Endothelial cell (in vitro differentiated cells): Measurements from ENCODE around the gene PTPN5. TPM values are rescaled to one million over a fixed set of nuclear protein-coding genes. Genes with fewer than 3 reads are reported as not detected.
A peak's percentile ranks its signal among the peaks of the same experiment; 100 is the strongest.

Experiments used
- DNase-seq: peaks from one replicate; pipeline ENCODE4 v3.0.0; 2021; ENCODE audit warnings: low spot score
- H3K27ac Mint-ChIP-seq: one replicate; pipeline ENCODE4 v1.8.0; 2021; ENCODE audit warnings: mixed read lengths, inconsistent platforms; ENCODE audit not compliant: unreplicated experiment
- H3K27me3 Mint-ChIP-seq: one replicate; pipeline ENCODE4 v1.8.0; 2021; ENCODE audit warnings: mild to moderate bottlenecking, moderate library complexity, mixed read lengths, inconsistent platforms; ENCODE audit not compliant: unreplicated experiment
- H3K36me3 Mint-ChIP-seq: one replicate; pipeline ENCODE4 v1.8.0; 2021; ENCODE audit warnings: mild to moderate bottlenecking, low read depth, mixed read lengths, inconsistent platforms; ENCODE audit not compliant: unreplicated experiment
- H3K4me1 Mint-ChIP-seq: one replicate; pipeline ENCODE4 v1.8.0; 2021; ENCODE audit warnings: mild to moderate bottlenecking, mixed read lengths, inconsistent platforms; ENCODE audit not compliant: unreplicated experiment
- H3K4me3 Mint-ChIP-seq: one replicate; pipeline ENCODE4 v1.8.0; 2021; ENCODE audit warnings: mild to moderate bottlenecking, mixed read lengths, inconsistent platforms; ENCODE audit not compliant: unreplicated experiment
- H3K9me3 Mint-ChIP-seq: one replicate; pipeline ENCODE4 v1.8.0; 2021; ENCODE audit warnings: mixed read lengths, inconsistent platforms; ENCODE audit not compliant: unreplicated experiment
- CTCF ChIP-seq: fragments of 200-600 bp; sonication (generic); IDR thresholded peaks from one replicate; pipeline ENCODE4 v1.5.0; 2021; ENCODE audit warnings: antibody characterized with exemption; ENCODE audit not compliant: unreplicated experiment
- total RNA-seq: library from RNA; stranded (reverse); fragmentation: NEBNext Ultra II Directional; extraction: Animal tissue kit (Norgen Biotek cat#: 25700); gene quantifications from one replicate; pipeline ENCODE4 v1.2.1, GENCODE V29; 2021; ENCODE audit not compliant: unreplicated experiment

Gene PTPN5
- total RNA-seq, 1 donor from 2014 or later: 16.4 TPM

- H3K36me3 Mint-ChIP-seq: peaks cover 3% of the 10 kb centered on the region
- H3K9me3 Mint-ChIP-seq: no peaks in the 10 kb centered on the region
- H3K27me3 Mint-ChIP-seq: peaks cover 13% of the 10 kb centered on the region
- no peak for TF ChIP-seq CTCF
- DNase-seq: no peak
- H3K4me1 Mint-ChIP-seq: peaks cover 14% of the 10 kb centered on the region
- H3K4me3 Mint-ChIP-seq: peak overlapping the region; percentile 89
- H3K27ac Mint-ChIP-seq: no peak overlapping the region
Observed at GRCh38 chr11:18699848-18700261, 91.7 kb downstream of the PTPN5 start.

- peaks cover 14% of the 10 kb centered on the region for H3K4me1 Mint-ChIP-seq
- peaks cover 10% of the 10 kb centered on the region for H3K27me3 Mint-ChIP-seq
- no peak overlapping the region for H3K27ac Mint-ChIP-seq
- no peak for TF ChIP-seq CTCF
- peaks cover 3% of the 10 kb centered on the region for H3K36me3 Mint-ChIP-seq
- H3K4me3 Mint-ChIP-seq: peak overlapping the region; percentile 89
- DNase-seq: no peak
- no peaks in the 10 kb centered on the region for H3K9me3 Mint-ChIP-seq
Observed at GRCh38 chr11:18699269-18699596, 92.4 kb downstream of the PTPN5 start.

GRCh38 chr11:18698341-18699268 lies 93.0 kb downstream of the PTPN5 start, which contains the start of gene TMEM86A:
Gene TMEM86A, plus strand, starts transcription at chr11:18698779. Its CDS starts 108 bp downstream, at chr11:18698887.
- Mint-ChIP-seq H3K4me1 (peaks cover 14% of the 10 kb centered on the region), H3K27ac (no peak within 1 kb of the TSS), H3K9me3 (no peaks in the 10 kb centered on the region), H3K27me3 (peaks cover 10% of the 10 kb centered on the region), H3K36me3 (peaks cover 3% of the 10 kb centered on the region), H3K4me3 (peak within 1 kb of the TSS; percentile 89)
- peak; percentile 94 for DNase-seq
- TF ChIP-seq CTCF: no peak

- H3K36me3 Mint-ChIP-seq: peaks cover 3% of the 10 kb centered on the region
- TF ChIP-seq CTCF: no peak
- H3K27ac Mint-ChIP-seq: no peak overlapping the region
- H3K4me3 Mint-ChIP-seq: no peak overlapping the region
- DNase-seq: no peak
- H3K9me3 Mint-ChIP-seq: no peaks in the 10 kb centered on the region
- H3K27me3 Mint-ChIP-seq: peaks cover 10% of the 10 kb centered on the region
- H3K4me1 Mint-ChIP-seq: peaks cover 14% of the 10 kb centered on the region
Observed at GRCh38 chr11:18697576-18697975, 94.0 kb downstream of the PTPN5 start.

- no peak for TF ChIP-seq CTCF
- H3K4me1 Mint-ChIP-seq: peaks cover 14% of the 10 kb centered on the region
- H3K9me3 Mint-ChIP-seq: no peaks in the 10 kb centered on the region
- DNase-seq: no peak
- H3K27me3 Mint-ChIP-seq: peaks cover 10% of the 10 kb centered on the region
- H3K27ac Mint-ChIP-seq: no peak overlapping the region
- peaks cover 3% of the 10 kb centered on the region for H3K36me3 Mint-ChIP-seq
- H3K4me3 Mint-ChIP-seq: no peak overlapping the region
Observed at GRCh38 chr11:18696638-18697225, 94.9 kb downstream of the PTPN5 start.
